LoVo (cell line): ENCODE results near the gene AKAP13.

Experiments used
- DNase-seq: peaks from one replicate; pipeline ENCODE4 v3.0.0-alpha.2; 2016; ENCODE audit warnings: low spot score

AKAP13 gene

GRCh38 chr15:85540085-85540797 lies 159.8 kb downstream of the AKAP13 start:
- DNase-seq: no peak

- peak; percentile 14 for DNase-seq
These were observed 161.3 kb downstream of the AKAP13 start for GRCh38 chr15:85541744-85542143.

- no peak for DNase-seq
These were observed 162.1 kb downstream of the AKAP13 start for GRCh38 chr15:85542488-85542887.

- peak; percentile 42 for DNase-seq
These were observed 162.5 kb downstream of the AKAP13 start for GRCh38 chr15:85542895-85543331.

DNA sequence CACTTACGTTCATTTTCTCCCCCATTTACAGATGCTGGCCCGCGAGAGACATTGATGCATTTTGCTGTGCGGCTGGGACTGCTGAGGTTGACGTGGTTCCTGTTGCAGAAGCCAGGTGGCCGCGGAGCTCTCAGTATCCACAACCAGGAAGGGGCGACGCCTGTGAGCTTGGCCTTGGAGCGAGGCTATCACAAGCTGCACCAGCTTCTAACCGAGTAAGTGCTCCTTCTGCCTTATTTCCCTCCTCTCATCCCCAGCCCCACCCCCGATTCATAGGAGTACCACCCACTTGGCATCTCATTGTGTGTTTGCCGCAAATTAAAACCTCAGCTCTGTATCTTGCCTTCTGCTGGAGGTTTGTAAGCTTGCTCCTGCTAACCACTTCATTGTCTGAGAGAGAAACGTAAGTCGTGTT lies 163.3 kb downstream of the AKAP13 start:
- DNase-seq: no peak

- no peak for DNase-seq
These were observed 164.8 kb downstream of the AKAP13 start for GRCh38 chr15:85545185-85545584.

GRCh38 chr15:85545752-85546151 lies 165.3 kb downstream of the AKAP13 start:
- DNase-seq: no peak

DNA sequence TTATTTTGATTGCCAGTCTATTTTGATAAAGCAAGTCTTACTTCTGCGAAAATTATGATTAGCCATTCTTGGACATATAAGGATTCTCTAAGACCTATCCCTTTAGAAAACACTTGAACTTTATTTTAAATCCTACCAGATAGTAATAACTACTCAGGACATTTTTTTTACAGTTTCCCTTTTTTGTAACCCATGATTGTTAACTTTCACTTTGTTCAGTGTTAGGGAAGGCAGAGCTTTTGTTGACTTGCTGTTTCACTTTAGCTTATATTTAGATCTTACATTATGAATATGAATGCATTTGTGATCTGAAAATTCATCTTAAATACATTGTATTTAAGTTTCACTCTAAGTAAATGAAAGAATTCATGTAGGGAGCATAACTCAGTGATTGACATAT lies 167.0 kb downstream of the AKAP13 start:
- DNase-seq: no peak

- DNase-seq: no peak
These were observed 169.9 kb downstream of the AKAP13 start for GRCh38 chr15:85550283-85550682.

DNA sequence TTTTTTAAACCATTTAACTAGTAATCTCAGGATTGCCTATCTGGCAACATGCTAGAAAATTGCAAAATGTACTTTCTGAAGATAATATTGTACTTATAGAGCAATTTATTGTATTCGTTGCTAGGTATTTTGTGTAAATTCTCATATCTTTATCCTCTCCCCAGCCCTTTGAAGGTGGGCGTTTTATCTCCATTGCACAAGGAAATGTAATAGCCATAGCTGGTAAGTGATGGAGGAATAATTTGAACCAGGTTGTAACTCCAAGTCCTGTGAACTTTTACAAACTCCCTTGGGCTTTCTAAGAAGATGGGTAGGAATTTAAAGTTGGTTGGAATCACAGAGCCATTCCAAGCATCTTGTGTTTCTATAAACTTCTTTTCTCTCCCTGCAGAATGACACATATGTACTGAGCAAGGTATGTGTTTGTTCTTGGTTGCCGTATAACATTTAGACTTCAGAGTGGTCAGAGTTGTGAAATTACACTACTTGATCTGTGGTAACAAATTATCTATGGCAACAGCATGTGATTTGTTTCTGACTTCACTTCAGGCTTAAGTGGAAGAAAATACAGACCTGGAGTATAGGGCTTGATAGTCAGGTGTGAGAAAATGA lies 170.9 kb downstream of the AKAP13 start:
- DNase-seq: no peak

GRCh38 chr15:85554852-85555521 lies 174.6 kb downstream of the AKAP13 start:
- DNase-seq: no peak

GRCh38 chr15:85555875-85556617 lies 175.6 kb downstream of the AKAP13 start:
- DNase-seq: no peak

DNA sequence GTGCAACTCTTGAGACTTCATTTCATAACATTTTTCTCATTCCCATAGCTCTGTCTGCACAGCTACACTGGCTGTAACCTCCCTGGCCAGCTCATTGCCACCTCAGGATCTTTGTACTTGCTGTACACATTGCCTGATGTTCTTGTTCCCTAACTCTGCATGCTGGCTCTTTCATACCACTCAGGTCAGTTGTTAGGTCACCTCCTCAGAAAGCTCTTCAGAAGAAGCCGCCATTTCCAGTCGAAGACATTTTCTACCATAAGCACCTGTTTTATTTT lies 176.2 kb downstream of the AKAP13 start:
- DNase-seq: no peak

DNA sequence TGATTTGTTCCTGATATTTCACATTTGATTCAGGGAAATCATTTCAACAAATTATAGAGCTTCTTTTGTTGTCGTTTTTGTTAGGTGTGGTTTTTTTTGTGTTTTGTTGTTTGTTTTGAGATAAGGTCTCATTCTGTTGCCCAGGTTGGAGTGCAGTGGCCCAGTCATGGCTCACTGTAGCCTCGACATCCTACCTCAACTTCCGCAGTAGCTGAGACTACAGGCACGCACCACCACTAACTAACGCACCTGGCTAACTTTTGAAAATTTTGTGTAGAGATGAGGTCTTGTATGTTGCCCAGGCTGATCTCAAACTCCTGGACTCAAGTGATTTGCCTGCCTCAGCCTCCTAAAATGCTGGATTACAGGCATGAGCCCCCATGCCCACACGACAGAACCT lies 177.0 kb downstream of the AKAP13 start:
- no peak for DNase-seq

DNA sequence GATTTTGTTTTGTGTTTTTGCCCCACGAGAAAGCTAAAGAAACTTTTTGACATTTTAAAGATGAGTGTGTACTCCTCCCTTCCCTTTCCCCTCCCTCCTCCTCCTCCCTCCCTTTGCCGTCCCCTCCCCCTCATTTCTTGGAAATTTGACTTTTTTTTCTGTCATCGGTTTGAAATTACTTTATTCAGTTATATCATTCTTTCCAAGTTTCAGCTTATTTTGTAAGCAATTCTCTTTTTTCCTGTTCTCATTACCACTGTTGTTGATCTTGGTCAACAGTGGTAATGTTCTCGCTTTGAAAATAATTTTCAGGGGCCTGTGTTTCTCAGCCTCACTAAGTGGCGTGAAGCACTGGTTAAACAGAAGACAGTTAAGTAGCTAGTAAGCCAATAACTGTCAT lies 178.4 kb downstream of the AKAP13 start:
- no peak for DNase-seq

GRCh38 chr15:85559530-85559929 lies 179.1 kb downstream of the AKAP13 start:
- DNase-seq: no peak

DNA sequence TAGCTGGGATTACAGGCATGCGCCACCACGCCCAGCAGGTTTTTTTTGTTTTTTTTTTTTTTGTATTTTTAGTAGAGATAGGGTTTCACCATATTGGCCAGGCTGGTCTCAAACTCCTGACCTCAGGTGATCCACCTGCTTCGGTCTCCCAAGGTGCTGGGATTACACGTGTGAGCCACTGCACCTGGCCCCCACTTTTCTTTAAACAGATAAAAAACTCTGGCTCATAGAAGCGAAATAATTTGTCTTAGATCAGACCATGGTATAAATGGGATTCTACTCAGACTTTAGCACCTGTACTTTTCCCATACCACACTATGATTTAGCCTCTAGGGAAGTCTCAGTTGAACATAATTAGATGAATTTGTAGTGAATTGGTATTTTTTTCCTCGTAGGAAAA lies 182.4 kb downstream of the AKAP13 start:
- DNase-seq: no peak

DNA sequence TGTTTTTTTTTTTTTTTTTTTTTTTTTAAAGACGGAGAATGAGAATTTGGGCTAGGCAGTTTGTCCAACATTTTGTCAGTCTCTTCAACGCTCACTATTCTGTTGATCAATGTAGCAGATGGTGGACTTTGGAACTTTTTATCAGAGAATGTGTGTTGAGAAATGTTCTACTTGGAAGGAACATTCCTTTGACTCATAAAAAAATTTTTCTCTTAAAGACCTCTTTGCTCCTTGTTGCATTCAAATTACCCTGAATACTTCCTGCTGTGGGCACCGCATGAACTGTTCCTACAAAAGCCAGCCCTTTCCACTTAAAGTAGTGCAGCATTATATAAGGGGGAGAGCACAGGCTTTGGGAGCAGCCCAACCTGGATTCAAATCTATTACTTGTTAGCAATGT lies 182.9 kb downstream of the AKAP13 start:
- DNase-seq: peak; percentile 84

GRCh38 chr15:85563731-85564130 lies 183.3 kb downstream of the AKAP13 start:
- DNase-seq: no peak

- DNase-seq: no peak
These were observed 184.3 kb downstream of the AKAP13 start for GRCh38 chr15:85564686-85565085.

GRCh38 chr15:85568261-85568808 lies 187.9 kb downstream of the AKAP13 start:
- no peak for DNase-seq

DNA sequence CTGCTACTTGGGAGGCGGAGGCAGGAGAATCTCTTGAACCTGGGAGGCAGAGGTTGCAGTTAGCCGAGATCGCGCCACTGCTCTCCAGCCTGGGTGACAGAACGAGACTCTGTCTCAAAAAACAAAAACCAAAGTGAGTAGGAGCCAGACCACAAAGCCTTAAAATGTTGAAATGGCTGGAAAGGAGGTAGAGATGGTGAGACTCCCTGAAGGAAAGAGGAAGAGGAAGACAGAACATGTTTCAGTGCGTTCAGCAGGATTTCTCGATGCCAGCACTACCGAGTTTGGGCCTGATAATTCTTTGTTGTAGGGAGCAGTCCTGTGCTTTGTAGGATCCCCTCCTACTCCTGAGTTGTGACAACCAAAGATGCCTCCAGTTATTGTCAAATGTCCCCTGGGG lies 189.9 kb downstream of the AKAP13 start:
- DNase-seq: no peak

- DNase-seq: no peak
These were observed 191.4 kb downstream of the AKAP13 start for GRCh38 chr15:85571780-85572179.
